Heart left ventricle (tissue), 13 donors: Measurements from ENCODE around the gene PMEL.

Source experiments
- POLR2A ChIP-seq, 2 donors: fragments of 450-650 bp; IDR thresholded peaks; one replicate each; pipeline ENCODE4 v1.6.1; 2017; ENCODE audit warnings: antibody characterized with exemption in 2 of 2, mild to moderate bottlenecking in 2 of 2, moderate library complexity in 2 of 2
- TF ChIP-seq, protein P1 (sequence below), 12 donors: fragments of 200-600 bp; sonication (generic) in 4 of 12; IDR thresholded peaks; one replicate each; pipeline versions ENCODE4 v1.5.0 to v1.8.0; 2018 to 2022; ENCODE audit warnings: antibody characterized with exemption in 12 of 12, mild to moderate bottlenecking in 5 of 12
- donor health status: ischemic (EF 13 %, LVEDD 7.1; RV severe dilation, severe dysfunction).
- donor health status: DM: no; HTN: yes; CAD: no.
- donor health status: DM: no; HTN: no; CAD: no.
- donor health status: ischemic (EF 25% LVEDD 6.9; RV normal size, moderate dysfunction).
- donor health status: ischemic (EF 25% LVEDD 5.7; RV mildly dilated, moderate dysfunction).
- donor health status: ischemic (EF 35%, LVEDD 5.7; RV mildly dilated, moderate dysfunction).
- donor health status: nonischemic (EF 11% LVEDD 7.7; RV severe dilation, severe dysfunction).
- donor health status: DM: yes; HTN: yes; CAD: no.
- donor health status: PGD.
- donor health status: ischemic (EF 29% LVEDD 5.4; RV normal size, mild dysfunction).
- donor health status: nonischemic (EF 23%, LVEDD 6.1; RV moderate dilation, normal function).

- TF ChIP-seq, protein P1, sequence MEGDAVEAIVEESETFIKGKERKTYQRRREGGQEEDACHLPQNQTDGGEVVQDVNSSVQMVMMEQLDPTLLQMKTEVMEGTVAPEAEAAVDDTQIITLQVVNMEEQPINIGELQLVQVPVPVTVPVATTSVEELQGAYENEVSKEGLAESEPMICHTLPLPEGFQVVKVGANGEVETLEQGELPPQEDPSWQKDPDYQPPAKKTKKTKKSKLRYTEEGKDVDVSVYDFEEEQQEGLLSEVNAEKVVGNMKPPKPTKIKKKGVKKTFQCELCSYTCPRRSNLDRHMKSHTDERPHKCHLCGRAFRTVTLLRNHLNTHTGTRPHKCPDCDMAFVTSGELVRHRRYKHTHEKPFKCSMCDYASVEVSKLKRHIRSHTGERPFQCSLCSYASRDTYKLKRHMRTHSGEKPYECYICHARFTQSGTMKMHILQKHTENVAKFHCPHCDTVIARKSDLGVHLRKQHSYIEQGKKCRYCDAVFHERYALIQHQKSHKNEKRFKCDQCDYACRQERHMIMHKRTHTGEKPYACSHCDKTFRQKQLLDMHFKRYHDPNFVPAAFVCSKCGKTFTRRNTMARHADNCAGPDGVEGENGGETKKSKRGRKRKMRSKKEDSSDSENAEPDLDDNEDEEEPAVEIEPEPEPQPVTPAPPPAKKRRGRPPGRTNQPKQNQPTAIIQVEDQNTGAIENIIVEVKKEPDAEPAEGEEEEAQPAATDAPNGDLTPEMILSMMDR (IDR thresholded peaks at IDR 0.05) = no peak
- TF ChIP-seq POLR2A (IDR thresholded peaks at IDR 0.05) = no peak
Measured at GRCh38 chr12:55972456-55972855, 6.6 kb upstream of the PMEL start.
